Gastroesophageal sphincter (tissue), 4 donors: ENCODE data around the gene SLPI. TPM values are rescaled to one million over a fixed set of nuclear protein-coding genes. Genes with fewer than 3 reads are reported as not detected.
A peak's percentile ranks its signal among the peaks of the same experiment; 100 is the strongest.

Source experiments
- ATAC-seq: fragments of 150-250 bp; one replicate; pipeline ENCODE4 v1.9.1; 2016; ENCODE audit warnings: mild to moderate bottlenecking, moderate library complexity
- H3K27ac ChIP-seq, 4 donors: fragments of 200-600 bp; sonication (generic) in 3 of 4; 1 replicate in 3 of 4; 2 replicates in 1 of 4; pipeline ENCODE4 v1.5.1; 2016 to 2019
- H3K27me3 ChIP-seq: fragments of 200-600 bp; sonication (generic); one replicate; pipeline ENCODE4 v1.5.1; 2019
- H3K36me3 ChIP-seq, 2 donors: fragments of 200-600 bp; sonication (generic); one replicate each; pipeline ENCODE4 v1.5.1; 2019; ENCODE audit warnings: control low read depth in 1 of 2
- H3K4me1 ChIP-seq, 3 donors: fragments of 200-600 bp; sonication (generic); 1 replicate in 2 of 3; 2 replicates in 1 of 3; pipeline ENCODE4 v1.5.1; 2016 to 2019; ENCODE audit warnings: control low read depth in 2 of 3
- H3K4me3 ChIP-seq, 2 donors: fragments of 200-600 bp; sonication (generic); one replicate each; pipeline ENCODE4 v1.5.1; 2019; ENCODE audit warnings: mild to moderate bottlenecking in 1 of 2, moderate library complexity in 1 of 2
- H3K9me3 ChIP-seq, 3 donors: fragments of 200-600 bp; sonication (generic); one replicate each; pipeline ENCODE4 v1.5.1; 2017 to 2019; ENCODE audit warnings: control low read depth in 2 of 3
- EP300 ChIP-seq: sonication (generic); formaldehyde crosslinking; IDR thresholded peaks from one replicate; pipeline ENCODE4 v1.6.1; 2017; ENCODE audit warnings: antibody characterized with exemption, mild to moderate bottlenecking
- POLR2A ChIP-seq, 2 donors: fragments of 450-650 bp; IDR thresholded peaks; one replicate each; pipeline ENCODE4 v1.6.1; 2017; ENCODE audit warnings: antibody characterized with exemption in 2 of 2, mild to moderate bottlenecking in 2 of 2, moderate library complexity in 1 of 2
- POLR2AphosphoS5 ChIP-seq: sonication (generic); formaldehyde crosslinking; IDR thresholded peaks from one replicate; pipeline ENCODE4 v1.6.1; 2017; ENCODE audit warnings: antibody characterized with exemption
- WGBS, 2 donors: methylation state at CpG; one replicate each; pipeline ENCODE4 v1.1.5; 2018; ENCODE audit warnings: low coverage in 1 of 2; 5-methylcytosine and 5-hydroxymethylcytosine counted together
- total RNA-seq, 4 donors: library from RNA; depleted of rRNA; stranded (reverse); fragments of >200 nt; gene quantifications; one replicate each; pipeline ENCODE4 v1.1.0, GENCODE V29; 2016
- TF ChIP-seq, protein P1 (sequence below), 4 experiments: fragments of 200-600 bp in 2 of 4; fragments of 450-650 bp in 2 of 4; sonication (generic) in 1 of 4; IDR thresholded peaks; one replicate each; pipeline ENCODE4 v1.5.1; 2017 to 2019; ENCODE audit warnings: antibody characterized with exemption in 4 of 4, mild to moderate bottlenecking in 2 of 4, moderate library complexity in 2 of 4

SLPI gene
- total RNA-seq, 4 donors from 2014 or later, result 26.1 to 251 (median 56.5) TPM

DNA sequence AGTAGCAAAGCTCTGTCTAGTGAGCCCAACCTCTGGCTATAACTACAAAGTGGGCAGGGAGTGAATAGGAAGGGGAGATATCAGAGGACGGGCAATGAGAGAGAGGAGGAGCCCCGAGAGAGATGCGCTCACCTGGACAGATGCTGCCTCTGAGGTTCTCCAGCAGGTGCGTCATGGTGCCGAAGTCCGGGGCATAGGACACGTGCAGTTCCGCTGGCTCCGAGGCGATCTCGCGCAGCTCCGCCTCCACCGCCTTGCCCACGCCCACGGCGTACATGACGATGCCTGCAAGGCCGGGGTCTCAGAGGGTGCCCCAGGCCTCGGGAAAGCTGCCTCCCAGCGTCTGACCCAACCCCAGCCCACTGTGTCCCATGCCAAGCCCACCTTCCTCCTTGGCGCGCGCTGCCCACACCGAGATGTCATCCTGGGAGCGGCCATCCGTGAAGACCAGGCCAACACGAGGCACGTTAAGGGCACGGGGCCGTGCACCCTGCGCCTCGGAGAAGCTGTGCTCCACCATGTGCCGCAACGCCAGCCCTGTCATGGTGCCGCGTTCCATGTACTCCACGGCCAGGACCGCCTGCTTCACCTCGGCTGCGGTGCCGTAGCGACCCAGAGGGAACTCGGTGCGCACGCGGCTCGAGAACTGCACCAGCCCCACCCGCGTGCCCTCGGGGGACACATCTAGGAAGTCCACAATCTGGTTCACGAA lies 43.6 kb upstream of the SLPI start:
- Histone ChIP-seq H3K9me3 (no peaks in the 10 kb centered on the region), H3K27me3 (peaks cover 88% of the 10 kb centered on the region), H3K27ac (no peak overlapping the region), H3K4me1 (peaks cover 0 to 15% (median 12%) of the 10 kb centered on the region in 3 donors), H3K4me3 (no peak overlapping the region), H3K36me3 (no peaks in the 10 kb centered on the region)
- WGBS, 2 donors, result 86 to 87% methylated on average over 6 of the region's 52 CpGs
- ATAC-seq, result no peak
- TF ChIP-seq EP300, result no peak
- TF ChIP-seq POLR2AphosphoS5, result no peak
- TF ChIP-seq, protein P1, sequence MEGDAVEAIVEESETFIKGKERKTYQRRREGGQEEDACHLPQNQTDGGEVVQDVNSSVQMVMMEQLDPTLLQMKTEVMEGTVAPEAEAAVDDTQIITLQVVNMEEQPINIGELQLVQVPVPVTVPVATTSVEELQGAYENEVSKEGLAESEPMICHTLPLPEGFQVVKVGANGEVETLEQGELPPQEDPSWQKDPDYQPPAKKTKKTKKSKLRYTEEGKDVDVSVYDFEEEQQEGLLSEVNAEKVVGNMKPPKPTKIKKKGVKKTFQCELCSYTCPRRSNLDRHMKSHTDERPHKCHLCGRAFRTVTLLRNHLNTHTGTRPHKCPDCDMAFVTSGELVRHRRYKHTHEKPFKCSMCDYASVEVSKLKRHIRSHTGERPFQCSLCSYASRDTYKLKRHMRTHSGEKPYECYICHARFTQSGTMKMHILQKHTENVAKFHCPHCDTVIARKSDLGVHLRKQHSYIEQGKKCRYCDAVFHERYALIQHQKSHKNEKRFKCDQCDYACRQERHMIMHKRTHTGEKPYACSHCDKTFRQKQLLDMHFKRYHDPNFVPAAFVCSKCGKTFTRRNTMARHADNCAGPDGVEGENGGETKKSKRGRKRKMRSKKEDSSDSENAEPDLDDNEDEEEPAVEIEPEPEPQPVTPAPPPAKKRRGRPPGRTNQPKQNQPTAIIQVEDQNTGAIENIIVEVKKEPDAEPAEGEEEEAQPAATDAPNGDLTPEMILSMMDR (IDR thresholded peaks at IDR 0.05), result no peak

DNA sequence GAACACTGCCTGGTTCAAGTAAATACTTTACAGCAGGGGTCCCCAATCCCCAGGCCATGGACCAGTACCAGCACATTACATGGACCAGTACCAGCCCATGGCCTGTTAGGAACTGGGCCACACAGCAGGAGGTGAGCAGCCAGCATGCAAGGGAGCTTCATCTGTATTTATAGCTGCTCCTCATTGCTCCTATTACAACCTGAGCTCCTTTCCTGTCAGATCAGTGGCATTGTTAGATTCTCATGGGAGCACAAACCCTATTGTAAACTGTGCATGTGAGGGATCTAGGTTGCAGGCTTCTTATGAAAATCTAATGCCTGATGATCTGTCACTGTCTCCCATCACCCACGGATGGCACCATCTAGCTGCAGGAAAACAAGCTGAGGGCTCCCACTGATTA lies 40.3 kb upstream of the SLPI start:
- WGBS, 2 donors, result 73% methylated on average over 1 of the region's 1 CpG; no CpG with 5 or more reads in 1 of the 2 donors
- ATAC-seq, result no peak
- H3K4me3 ChIP-seq, result no peak overlapping the region

DNA sequence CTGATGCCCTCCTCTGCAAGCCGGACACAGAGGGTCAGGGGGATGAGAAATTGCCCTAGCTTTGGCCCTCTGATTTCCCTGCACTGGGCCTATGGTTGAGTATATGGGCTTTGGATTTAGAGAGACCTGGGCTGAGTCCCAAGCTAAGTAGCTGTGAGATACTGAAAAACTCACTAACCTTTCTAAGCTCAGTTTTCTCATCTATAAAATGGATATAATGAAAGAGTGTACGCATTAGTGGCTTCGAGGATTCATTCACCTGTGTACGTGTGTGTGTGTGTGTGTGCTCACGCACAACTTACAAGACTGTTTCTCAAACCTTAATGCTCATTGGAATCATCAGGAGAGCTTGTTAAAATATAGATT lies 39.6 kb upstream of the SLPI start:
- Histone ChIP-seq H3K4me1 (peaks cover 0 to 30% (median 12%) of the 10 kb centered on the region in 3 donors), H3K27me3 (peaks cover 61% of the 10 kb centered on the region), H3K9me3 (no peaks in the 10 kb centered on the region), H3K27ac (peak overlapping the region in 1 of 4 donors; percentile 64), H3K4me3 (peak overlapping the region in 1 of 2 donors; percentile 57), H3K36me3 (no peaks in the 10 kb centered on the region)
- ATAC-seq, result no peak
- WGBS, 2 donors, result 57 to 61% methylated on average over 3 to 4 of the region's 5 CpGs
- TF ChIP-seq POLR2AphosphoS5 (no peak), POLR2A (IDR thresholded peaks at IDR 0.05) (no peak), EP300 (no peak)
- TF ChIP-seq, protein P1 (IDR thresholded peaks at IDR 0.05), result no peak

More for the DNA sequence above, 40.3 kb upstream of the SLPI start:
- Histone ChIP-seq H3K27ac (no peak overlapping the region), H3K27me3 (peaks cover 67% of the 10 kb centered on the region), H3K9me3 (no peaks in the 10 kb centered on the region), H3K36me3 (no peaks in the 10 kb centered on the region), H3K4me1 (peaks cover 0 to 30% (median 12%) of the 10 kb centered on the region in 3 donors)
- TF ChIP-seq EP300, result no peak
- no peak for TF ChIP-seq POLR2A (IDR thresholded peaks at IDR 0.05)
- no peak for TF ChIP-seq POLR2AphosphoS5
- TF ChIP-seq, protein P1 (IDR thresholded peaks at IDR 0.05), result no peak

DNA sequence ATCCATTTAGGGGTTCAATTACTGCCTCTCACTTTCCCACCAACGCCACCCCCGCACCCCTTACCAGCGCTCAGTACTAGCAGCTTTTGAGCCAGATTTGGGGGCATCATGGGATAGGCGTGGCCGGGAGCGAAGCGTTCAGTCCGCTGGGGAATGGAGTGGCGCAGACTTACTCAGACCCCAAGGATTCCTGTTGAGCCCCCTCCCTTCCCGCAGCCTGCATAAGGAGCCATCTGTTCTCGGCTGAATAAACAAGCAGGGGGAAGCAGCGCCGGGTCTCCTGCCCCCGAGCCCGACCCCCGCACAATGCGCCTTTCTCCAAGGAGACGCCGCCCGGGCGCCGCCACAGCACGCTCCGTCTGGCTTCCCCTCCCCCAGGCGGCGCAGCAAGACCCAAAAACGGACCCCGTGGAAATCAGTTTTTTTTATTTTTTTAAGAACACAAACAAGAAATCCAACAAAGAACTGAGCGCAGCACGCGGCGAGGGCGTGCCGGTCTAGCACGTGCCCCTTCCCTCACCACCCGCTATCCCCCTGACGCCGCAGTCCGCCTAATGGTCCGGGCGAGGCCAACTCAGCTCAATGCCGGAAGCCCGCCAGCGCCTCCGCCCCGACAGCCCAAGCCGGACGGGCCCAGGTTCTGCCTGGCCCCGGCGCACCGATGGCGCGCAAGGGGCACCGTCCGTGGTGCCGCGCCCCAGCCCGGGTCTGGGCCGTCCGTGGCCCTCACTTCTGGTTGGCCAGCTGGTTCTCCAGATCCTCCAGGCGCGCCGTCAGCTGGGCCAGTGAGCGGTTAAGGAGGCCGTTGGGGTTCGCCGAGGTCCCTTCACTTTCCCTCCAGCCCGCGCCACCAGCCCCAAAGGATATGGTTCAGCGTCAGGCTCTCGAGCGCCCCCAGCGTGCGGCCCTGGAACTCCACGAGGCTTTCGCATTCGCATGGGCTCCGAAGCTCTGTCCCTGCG lies 39.0 kb upstream of the SLPI start:
- 1 to 9% methylated on average over 8 to 13 of the region's 79 CpGs for WGBS, 2 donors
- H3K36me3 ChIP-seq, result no peaks in the 10 kb centered on the region
- H3K4me1 ChIP-seq, result peaks cover 0 to 30% (median 12%) of the 10 kb centered on the region in 3 donors
- TF ChIP-seq POLR2AphosphoS5 (no peak), EP300 (no peak), POLR2A (IDR thresholded peaks at IDR 0.05) (no peak)
- TF ChIP-seq, protein P1 (IDR thresholded peaks at IDR 0.05), result peak; percentile 74 to 94 (median 90)
- H3K9me3 ChIP-seq, result no peaks in the 10 kb centered on the region
- peaks cover 61% of the 10 kb centered on the region for H3K27me3 ChIP-seq
- peak overlapping the region; percentile 15 to 57 for H3K4me3 ChIP-seq
- peak overlapping the region in 3 of 4 donors; percentile 52 to 65 (median 64) for H3K27ac ChIP-seq
- ATAC-seq, result peak; percentile 89
